RWPE1 (cell line): ENCODE data around the gene CATSPER3.
"Not testable (repeated sequence)": the region's sequence is repeated elsewhere in the genome, so short reads cannot be mapped to it uniquely, and the experiment has no call there.

Experiments
- CTCF ChIA-PET: fragments of 350-600 bp; sonication (Branson Sonifier 250); formaldehyde crosslinking; extraction: SDS; loops from one replicate; lab custom pipeline; 2021; lab: Yijun Ruan, JAX
- POLR2A ChIA-PET: fragments of 400-600 bp; formaldehyde crosslinking; extraction: SDS; loops from one replicate; lab custom pipeline; 2020; ENCODE audit warnings: antibody characterized with exemption; ENCODE audit not compliant: low non-redundant PET; lab: Yijun Ruan, JAX
- DNase-seq: peaks from one replicate; pipeline ENCODE4 v3.0.0; 2012; ENCODE audit warnings: low spot score
- H3K27ac ChIP-seq: fragments of 450-650 bp; 2 replicates; pipeline ENCODE4 v1.5.1; 2017
- CTCF ChIP-seq: fragments of 450-650 bp; conservative IDR thresholded peaks from 2 replicates; pipeline ENCODE4 v1.5.1; 2017; ENCODE audit warnings: low read depth, mild to moderate bottlenecking

The CATSPER3 gene

DNA sequence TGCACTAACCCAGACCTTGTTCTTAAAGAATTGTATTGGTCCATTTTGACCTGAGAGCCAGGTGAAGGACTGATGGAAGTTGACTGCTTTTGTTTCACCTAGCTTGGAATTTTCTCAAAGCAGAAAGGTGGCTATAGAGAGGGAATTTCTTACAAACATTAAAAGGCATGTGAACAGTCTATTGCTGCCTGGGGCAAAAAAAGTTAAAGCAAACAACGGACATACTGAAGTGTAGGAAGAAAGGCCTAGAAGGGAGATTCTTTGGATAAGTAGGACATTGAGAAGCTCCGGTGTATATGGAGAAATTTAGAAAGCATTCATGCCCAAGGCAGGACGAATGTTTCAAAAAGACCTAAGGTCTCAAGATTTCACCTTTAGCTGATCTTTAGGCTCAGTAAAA, 11.7 kb downstream of the CATSPER3 start:
- DNase-seq, result no peak
- POLR2A ChIA-PET, result no interaction called here
- no peak overlapping the region for H3K27ac ChIP-seq
- TF ChIP-seq CTCF, result no peak
- CTCF ChIA-PET, result interaction anchor here (1.0 kb wide), 1 partner anchor 63 kb away, joined by 3 read pairs; no protein-coding TSS in a partner anchor

DNA sequence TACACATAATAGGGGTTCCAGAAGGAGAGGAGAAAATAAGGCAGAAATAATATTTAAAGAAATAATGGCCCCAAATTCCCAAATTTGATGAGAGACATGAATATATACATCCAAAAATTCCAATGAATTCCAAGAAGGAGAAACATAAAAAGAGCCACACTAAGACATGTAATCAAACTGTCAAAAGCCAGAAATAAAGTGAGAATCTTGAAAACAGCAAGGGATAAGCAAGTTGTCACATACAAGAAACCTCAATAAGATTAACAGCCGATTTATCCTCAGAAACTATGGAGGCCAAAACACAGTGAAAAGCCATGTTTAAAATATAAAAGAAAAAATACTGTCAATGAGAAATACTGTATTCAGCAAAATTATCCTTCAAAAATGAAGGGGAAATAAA, 14.5 kb downstream of the CATSPER3 start:
- ChIA-PET POLR2A (no interaction called here), CTCF (no interaction called here)
- TF ChIP-seq CTCF, result no peak
- no peak overlapping the region for H3K27ac ChIP-seq
- no peak for DNase-seq

- no peak for DNase-seq
- H3K27ac ChIP-seq, result no peak overlapping the region
- POLR2A ChIA-PET, result no interaction called here
- no peak for TF ChIP-seq CTCF
- CTCF ChIA-PET, result no interaction called here
Measured at GRCh38 chr5:134989266-134989830, 21.6 kb downstream of the CATSPER3 start.

GRCh38 chr5:134990183-134990582, 22.5 kb downstream of the CATSPER3 start:
- CTCF ChIA-PET, H3K27ac ChIP-seq, DNase-seq, POLR2A ChIA-PET: not testable (repeated sequence)

- no peak overlapping the region for H3K27ac ChIP-seq
- CTCF ChIA-PET, result interaction anchor here (0.7 kb wide), 1 partner anchor 1171 kb away, joined by 3 read pairs; no protein-coding TSS in a partner anchor
- DNase-seq, result no peak
- no peak for TF ChIP-seq CTCF
- POLR2A ChIA-PET, result no interaction called here
Measured at GRCh38 chr5:134992148-134992547, 24.4 kb downstream of the CATSPER3 start.

DNA sequence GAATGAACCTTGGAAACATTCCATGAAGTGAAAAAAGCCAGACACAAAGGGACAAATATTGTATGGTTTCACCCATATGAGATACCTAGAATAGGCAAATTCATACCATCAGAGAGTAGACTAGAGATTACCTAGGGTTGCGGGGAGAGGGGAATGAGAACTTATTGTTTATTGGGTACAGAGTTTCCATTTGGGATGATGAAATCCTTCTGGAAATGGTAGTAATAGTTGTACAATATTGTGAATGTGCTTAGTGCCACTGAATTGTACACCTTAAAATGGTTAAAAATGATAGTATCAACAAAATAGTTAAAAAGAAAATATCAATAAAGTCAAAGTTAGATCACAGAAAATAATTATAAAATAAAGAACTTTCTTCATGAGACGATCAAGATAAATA, 25.5 kb downstream of the CATSPER3 start:
- TF ChIP-seq CTCF, result no peak
- DNase-seq, result no peak
- ChIA-PET CTCF (interaction anchor here (0.7 kb wide), 1 partner anchor 328 kb away, joined by 5 read pairs; no protein-coding TSS in a partner anchor), POLR2A (no interaction called here)
- H3K27ac ChIP-seq, result no peak overlapping the region

DNA sequence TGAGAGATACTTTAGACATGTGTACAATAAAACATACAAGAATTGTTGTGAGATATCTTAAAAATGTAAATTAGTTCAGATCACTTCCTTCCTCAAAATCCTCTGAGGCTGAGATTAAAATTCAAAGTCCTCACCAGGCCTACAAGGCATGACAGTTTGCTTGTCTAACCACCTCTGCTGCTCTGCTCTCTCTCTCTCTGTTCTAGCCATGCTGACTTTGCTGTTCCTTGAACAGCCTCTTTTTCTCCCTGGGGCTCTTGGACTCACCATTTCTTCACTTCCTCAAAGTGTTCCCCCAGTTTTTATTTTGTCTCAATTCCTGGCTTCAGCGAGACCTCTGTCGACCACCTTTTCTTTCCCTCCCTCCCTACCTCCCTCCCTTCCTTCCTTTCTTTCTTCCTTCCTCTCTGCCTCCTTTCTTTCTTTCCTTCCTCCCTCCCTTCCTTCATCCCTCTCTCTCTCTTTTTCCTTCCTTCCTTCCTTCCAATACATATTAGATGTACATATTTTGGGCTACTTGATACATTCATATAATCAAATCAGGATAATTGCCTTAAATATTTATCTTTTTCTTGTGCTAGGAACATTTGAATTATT, 27.0 kb downstream of the CATSPER3 start:
- H3K27ac ChIP-seq, result no peak overlapping the region
- DNase-seq, result no peak
- ChIA-PET CTCF (no interaction called here), POLR2A (no interaction called here)
- TF ChIP-seq CTCF, result no peak
